Measurements from ENCODE around the gene MESD.

The MESD gene

GRCh38 chr15:80926126-80926525 is 63.5 kb downstream of the MESD start:
- no peaks in the 10 kb centered on the region for H3K4me1 ChIP-seq (ENCODE audit: low read length)
- no peak overlapping the region for H3K4me2 ChIP-seq (ENCODE audit: low read length)
- no peaks in the 10 kb centered on the region for H4K20me1 ChIP-seq (ENCODE audit: insufficient read depth, low read length)
- no peaks in the 10 kb centered on the region for H3K36me3 ChIP-seq (replicated peaks; ENCODE audit: low read depth, low read length)
- no peak overlapping the region for H3K27ac ChIP-seq (ENCODE audit: low read length)
- H3K4me3 ChIP-seq (ENCODE audit: low read length), result no peak overlapping the region
- no peaks in the 10 kb centered on the region for H3K79me2 ChIP-seq (ENCODE audit: low read length)
- TF ChIP-seq CTCF (IDR thresholded peaks at IDR 0.05; ENCODE audit: low read depth, low read length) (no peak), EZH2phosphoT487 (IDR thresholded peaks at IDR 0.05; ENCODE audit: low read depth) (no peak)
- H3K27me3 ChIP-seq (ENCODE audit: low read depth, low read length), result no peaks in the 10 kb centered on the region
- no peaks in the 10 kb centered on the region for H3K9me3 ChIP-seq (ENCODE audit: insufficient read depth, low read length)
- no peak overlapping the region for H2AFZ ChIP-seq (ENCODE audit: low read depth, low read length)
- no peak overlapping the region for H3K9ac ChIP-seq (ENCODE audit: low read length)

- H3K36me3 ChIP-seq (replicated peaks; ENCODE audit: low read depth, low read length), result no peaks in the 10 kb centered on the region
- H4K20me1 ChIP-seq (ENCODE audit: insufficient read depth, low read length), result no peaks in the 10 kb centered on the region
- no peak for TF ChIP-seq EZH2phosphoT487 (IDR thresholded peaks at IDR 0.05; ENCODE audit: low read depth)
- TF ChIP-seq CTCF (IDR thresholded peaks at IDR 0.05; ENCODE audit: low read depth, low read length), result no peak
- H3K9ac ChIP-seq (ENCODE audit: low read length), result no peak overlapping the region
- H3K4me1 ChIP-seq (ENCODE audit: low read length), result no peaks in the 10 kb centered on the region
- no peaks in the 10 kb centered on the region for H3K27me3 ChIP-seq (ENCODE audit: low read depth, low read length)
- H3K27ac ChIP-seq (ENCODE audit: low read length), result no peak overlapping the region
- H3K9me3 ChIP-seq (ENCODE audit: insufficient read depth, low read length), result no peaks in the 10 kb centered on the region
- H3K4me3 ChIP-seq (ENCODE audit: low read length), result no peak overlapping the region
- H3K79me2 ChIP-seq (ENCODE audit: low read length), result no peaks in the 10 kb centered on the region
- H2AFZ ChIP-seq (ENCODE audit: low read depth, low read length), result no peak overlapping the region
- no peak overlapping the region for H3K4me2 ChIP-seq (ENCODE audit: low read length)
These were observed 64.0 kb downstream of the MESD start for GRCh38 chr15:80925597-80926059.

- no peak for TF ChIP-seq CTCF (IDR thresholded peaks at IDR 0.05; ENCODE audit: low read depth, low read length)
- TF ChIP-seq EZH2phosphoT487 (IDR thresholded peaks at IDR 0.05; ENCODE audit: low read depth), result no peak
- H3K9ac ChIP-seq (ENCODE audit: low read length), result no peak overlapping the region
- H4K20me1 ChIP-seq (ENCODE audit: insufficient read depth, low read length), result no peaks in the 10 kb centered on the region
- no peaks in the 10 kb centered on the region for H3K36me3 ChIP-seq (replicated peaks; ENCODE audit: low read depth, low read length)
- no peak overlapping the region for H2AFZ ChIP-seq (ENCODE audit: low read depth, low read length)
- H3K4me1 ChIP-seq (ENCODE audit: low read length), result no peaks in the 10 kb centered on the region
- no peak overlapping the region for H3K27ac ChIP-seq (ENCODE audit: low read length)
- H3K79me2 ChIP-seq (ENCODE audit: low read length), result no peaks in the 10 kb centered on the region
- no peak overlapping the region for H3K4me3 ChIP-seq (ENCODE audit: low read length)
- H3K4me2 ChIP-seq (ENCODE audit: low read length), result no peak overlapping the region
- no peaks in the 10 kb centered on the region for H3K27me3 ChIP-seq (ENCODE audit: low read depth, low read length)
- no peaks in the 10 kb centered on the region for H3K9me3 ChIP-seq (ENCODE audit: insufficient read depth, low read length)
These were observed 65.3 kb downstream of the MESD start for GRCh38 chr15:80924278-80924677.

- TF ChIP-seq EZH2phosphoT487 (IDR thresholded peaks at IDR 0.05; ENCODE audit: low read depth) (no peak), CTCF (IDR thresholded peaks at IDR 0.05; ENCODE audit: low read depth, low read length) (no peak)
- Histone ChIP-seq H3K4me3 (ENCODE audit: low read length) (no peak overlapping the region), H3K36me3 (replicated peaks; ENCODE audit: low read depth, low read length) (no peaks in the 10 kb centered on the region), H3K9me3 (ENCODE audit: insufficient read depth, low read length) (no peaks in the 10 kb centered on the region), H3K27ac (ENCODE audit: low read length) (no peak overlapping the region), H3K79me2 (ENCODE audit: low read length) (no peaks in the 10 kb centered on the region), H3K9ac (ENCODE audit: low read length) (no peak overlapping the region), H3K4me1 (ENCODE audit: low read length) (no peaks in the 10 kb centered on the region), H2AFZ (ENCODE audit: low read depth, low read length) (no peak overlapping the region), H4K20me1 (ENCODE audit: insufficient read depth, low read length) (no peaks in the 10 kb centered on the region), H3K4me2 (ENCODE audit: low read length) (no peak overlapping the region), H3K27me3 (ENCODE audit: low read depth, low read length) (no peaks in the 10 kb centered on the region)
These were observed 66.0 kb downstream of the MESD start for GRCh38 chr15:80923668-80924067.
